Smooth muscle cell of the pulmonary artery (primary cell): ENCODE results near the gene TAL2. TPM values are rescaled to one million over a fixed set of nuclear protein-coding genes. Genes with fewer than 3 reads are reported as not detected.

Source experiments
- total RNA-seq: library from RNA; depleted of rRNA; stranded (reverse); fragments of >200 nt; gene quantifications from 2 replicates; pipeline ENCODE4 v1.2.3, GENCODE V29; 2014

Gene TAL2
- total RNA-seq, result not detected in 2 replicates

DNA sequence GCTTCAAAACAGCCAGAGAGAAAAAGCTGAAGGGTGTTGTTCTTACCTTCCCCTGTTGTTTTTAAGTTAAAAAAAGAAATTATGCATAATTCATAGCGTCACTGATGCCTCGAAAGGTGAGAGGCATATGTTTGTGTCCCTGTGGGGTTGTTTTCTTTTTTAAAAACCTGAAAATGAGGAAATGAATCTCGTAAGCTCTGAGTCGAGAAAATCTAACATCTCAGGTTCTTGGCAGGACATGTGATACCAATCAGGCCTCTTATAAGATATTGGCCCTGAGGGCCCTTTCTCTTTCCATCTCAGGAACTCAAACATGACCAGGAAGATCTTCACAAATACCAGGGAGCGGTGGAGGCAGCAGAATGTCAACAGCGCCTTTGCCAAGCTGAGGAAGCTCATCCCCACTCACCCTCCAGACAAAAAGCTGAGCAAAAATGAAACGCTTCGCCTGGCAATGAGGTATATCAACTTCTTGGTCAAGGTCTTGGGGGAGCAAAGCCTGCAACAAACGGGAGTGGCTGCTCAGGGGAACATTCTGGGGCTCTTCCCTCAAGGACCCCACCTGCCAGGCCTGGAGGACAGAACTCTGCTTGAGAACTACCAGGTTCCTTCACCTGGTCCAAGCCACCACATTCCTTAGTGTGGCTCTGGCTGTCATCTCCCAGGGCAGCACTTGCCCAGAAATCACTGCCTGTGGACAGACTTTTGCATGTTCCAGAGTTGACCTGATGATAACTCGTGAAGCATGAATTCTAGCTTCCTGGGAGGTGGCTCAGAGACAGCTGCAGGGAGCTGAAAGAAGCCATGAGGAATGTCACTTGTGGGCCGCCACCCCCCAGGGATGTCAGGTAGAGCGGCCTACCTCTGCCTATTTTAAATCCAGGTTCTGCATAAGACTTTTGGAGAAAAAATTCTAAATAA, at the start of gene TAL2:
TAL2 (plus strand) TSS at position 274 of the 921 bp plus-strand sequence; CDS start at position 314, 40 bp downstream.

DNA sequence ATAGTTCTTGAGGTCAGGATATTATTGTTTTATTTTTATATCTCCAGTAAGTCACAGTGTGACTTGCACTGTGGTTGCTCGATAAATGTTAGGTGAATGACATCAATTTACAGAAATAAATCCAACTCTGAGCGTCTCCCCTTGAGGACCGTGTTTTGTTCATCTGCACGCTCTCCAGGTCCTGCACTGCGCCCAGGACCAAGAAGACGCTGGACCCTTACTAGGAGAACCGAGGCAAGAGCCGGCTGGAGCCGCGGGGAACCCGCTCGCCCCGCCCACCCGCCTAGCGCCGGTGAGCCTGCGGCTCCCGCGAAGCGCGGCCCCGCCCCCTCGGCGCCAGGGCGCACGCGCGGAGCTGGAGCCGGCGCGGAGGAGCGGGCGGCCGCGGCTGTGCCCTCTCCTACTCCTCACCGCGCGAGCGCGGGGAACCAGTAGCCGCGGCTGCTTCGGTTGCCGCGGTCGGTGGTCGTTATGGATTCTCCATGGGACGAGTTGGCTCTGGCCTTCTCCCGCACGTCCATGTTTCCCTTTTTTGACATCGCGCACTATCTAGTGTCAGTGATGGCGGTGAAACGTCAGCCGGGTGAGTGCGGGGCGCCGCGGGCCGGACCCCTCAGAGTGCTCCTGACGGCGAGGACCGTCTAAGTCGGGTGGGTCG, 32.1 kb downstream of the TAL2 start, which contains the start of gene TMEM38B:
TMEM38B (plus strand) TSS at position 352 of the 658 bp plus-strand sequence; CDS start at position 472, 120 bp downstream.

Other genes starting within 250 kb of the TAL2 start
- gene FSD1L, start 214.4 kb upstream of the TAL2 start, total RNA-seq, result 5.0 and 6.0 TPM in 2 replicates
- 23.4 and 28.3 TPM in 2 replicates for gene FKTN, start 104.3 kb upstream of the TAL2 start, total RNA-seq
- gene TMEM38B, start 32.1 kb downstream of the TAL2 start, total RNA-seq, result 13.4 and 17.7 TPM in 2 replicates